ENCODE results near the gene RNF7.
A peak's percentile ranks its signal among the peaks of the same experiment; 100 is the strongest.
"Not testable (repeated sequence)": the region's sequence is repeated elsewhere in the genome, so short reads cannot be mapped to it uniquely, and the experiment has no call there.

The RNF7 gene

DNA sequence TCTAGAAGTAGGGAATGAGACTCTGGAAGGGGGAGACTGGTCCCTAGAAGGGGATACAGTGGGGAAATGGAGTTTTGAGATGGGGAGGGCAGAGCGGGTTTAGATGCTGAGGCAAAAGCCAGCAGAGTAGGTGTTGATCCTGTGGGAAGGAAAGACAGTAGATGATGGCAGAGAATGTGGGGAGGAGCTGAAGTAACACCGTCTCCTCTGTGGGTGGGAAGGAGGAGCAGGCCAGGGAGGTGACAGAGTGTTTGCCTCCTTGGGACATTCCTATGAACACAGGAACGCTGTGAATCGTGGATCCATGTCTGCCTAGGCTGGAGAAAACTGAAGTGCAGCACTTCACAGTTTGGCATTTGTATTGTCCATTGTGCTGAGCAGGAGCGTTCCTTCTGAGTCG lies 45.5 kb downstream of the RNF7 start:
- DNase-seq: no peak

GRCh38 chr3:141784096-141784495 lies 46.0 kb downstream of the RNF7 start:
- no peak for DNase-seq

- no peak for DNase-seq
Observed at GRCh38 chr3:141784531-141784930, 46.4 kb downstream of the RNF7 start.

- DNase-seq: no peak
Observed at GRCh38 chr3:141788149-141788548, 50.1 kb downstream of the RNF7 start.

- DNase-seq: not testable (repeated sequence)
Observed at GRCh38 chr3:141788750-141789149, 50.7 kb downstream of the RNF7 start.

GRCh38 chr3:141789281-141789680 lies 51.2 kb downstream of the RNF7 start:
- no peak for DNase-seq

DNA sequence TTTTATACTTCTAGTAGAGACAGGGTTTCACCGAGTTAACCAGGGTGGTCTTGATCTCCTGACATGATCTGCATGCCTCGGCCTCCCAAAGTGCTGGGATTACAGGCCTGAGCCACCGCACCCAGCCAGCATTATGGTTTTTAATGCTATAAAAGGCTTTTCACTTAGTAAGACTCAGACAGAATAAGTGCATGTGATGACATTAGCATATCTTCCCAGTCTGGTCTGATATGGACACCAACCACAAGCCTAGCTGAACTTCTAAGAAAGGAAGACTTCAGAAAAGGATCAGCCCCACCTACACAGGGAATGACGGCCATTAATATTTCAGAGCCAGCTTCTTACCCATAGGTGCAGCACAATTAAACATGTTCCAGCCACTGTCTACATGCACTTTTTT lies 52.1 kb downstream of the RNF7 start:
- no peak for DNase-seq

DNA sequence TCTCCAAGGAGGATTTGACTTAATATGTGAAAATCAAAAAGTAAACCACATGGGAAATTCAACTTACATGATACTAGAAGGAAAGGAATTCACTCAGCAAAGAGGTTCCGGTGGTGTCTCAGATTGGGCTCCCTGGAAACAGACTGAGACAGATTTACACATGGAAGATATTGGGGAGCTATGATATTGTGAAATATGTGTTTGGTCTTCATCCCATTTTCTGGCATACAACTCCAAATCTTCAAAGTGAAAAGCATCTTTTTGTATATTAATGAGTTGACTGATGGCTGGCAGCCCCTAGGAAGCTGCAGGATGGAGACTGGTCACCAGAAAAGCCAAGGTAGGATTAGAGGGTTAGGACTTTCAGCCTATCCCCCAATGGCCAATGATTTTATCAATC lies 54.4 kb downstream of the RNF7 start:
- DNase-seq: no peak

DNA sequence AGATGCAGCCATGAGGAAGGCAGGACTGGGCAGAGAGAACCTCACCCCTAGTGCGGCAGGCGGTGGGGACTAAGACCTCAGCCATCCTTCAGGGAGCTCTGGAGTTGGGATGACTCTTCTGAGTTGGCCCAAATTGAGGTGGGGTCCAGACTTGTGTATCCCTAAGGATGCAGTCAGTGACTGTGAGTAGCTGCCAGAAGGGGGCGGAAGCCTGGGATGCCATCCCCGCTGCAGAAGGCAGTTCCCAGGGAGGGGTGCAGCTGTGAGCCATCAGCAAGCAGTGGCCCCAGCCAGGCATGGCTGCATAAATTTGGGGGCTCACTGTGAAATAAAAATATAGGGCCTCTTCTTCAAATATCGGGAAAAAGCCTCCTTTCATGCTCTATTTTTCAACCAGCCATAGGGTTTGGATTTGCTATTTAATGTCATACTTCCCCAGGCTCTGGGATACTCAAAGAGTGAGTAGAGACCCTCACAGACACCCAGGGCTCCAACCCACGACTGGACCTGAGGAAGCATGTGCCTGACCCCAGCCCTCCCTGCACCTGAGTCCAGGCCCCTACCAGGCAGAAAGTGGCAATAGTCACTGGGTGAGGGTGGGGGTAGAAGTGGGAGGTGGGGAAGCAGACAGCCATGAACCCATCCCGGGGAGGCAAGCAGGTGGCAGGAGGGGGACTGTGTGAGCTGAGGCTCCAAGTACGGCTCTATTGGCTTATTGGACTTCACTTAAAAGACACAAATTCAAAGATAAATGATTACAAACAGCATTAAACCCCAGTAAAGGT lies 55.6 kb downstream of the RNF7 start:
- DNase-seq: no peak

- no peak for DNase-seq
Observed at GRCh38 chr3:141795276-141795675, 57.2 kb downstream of the RNF7 start.

DNA sequence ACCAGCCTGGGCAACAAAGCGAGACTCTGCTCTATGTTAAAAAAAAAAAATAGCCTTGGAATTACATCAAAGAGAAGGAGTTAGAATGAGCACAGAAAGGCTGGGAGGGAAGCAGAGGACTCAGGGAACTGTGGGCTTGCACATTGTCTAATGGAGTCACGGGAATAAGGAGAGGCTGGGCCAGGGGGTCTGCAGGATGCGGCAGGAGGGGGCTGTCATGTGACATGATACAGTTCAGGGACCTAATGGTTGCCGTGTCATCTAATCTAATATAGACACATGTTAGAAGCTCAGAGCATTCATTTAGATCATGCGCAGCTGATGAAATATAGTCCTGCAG lies 57.6 kb downstream of the RNF7 start:
- DNase-seq: no peak

DNA sequence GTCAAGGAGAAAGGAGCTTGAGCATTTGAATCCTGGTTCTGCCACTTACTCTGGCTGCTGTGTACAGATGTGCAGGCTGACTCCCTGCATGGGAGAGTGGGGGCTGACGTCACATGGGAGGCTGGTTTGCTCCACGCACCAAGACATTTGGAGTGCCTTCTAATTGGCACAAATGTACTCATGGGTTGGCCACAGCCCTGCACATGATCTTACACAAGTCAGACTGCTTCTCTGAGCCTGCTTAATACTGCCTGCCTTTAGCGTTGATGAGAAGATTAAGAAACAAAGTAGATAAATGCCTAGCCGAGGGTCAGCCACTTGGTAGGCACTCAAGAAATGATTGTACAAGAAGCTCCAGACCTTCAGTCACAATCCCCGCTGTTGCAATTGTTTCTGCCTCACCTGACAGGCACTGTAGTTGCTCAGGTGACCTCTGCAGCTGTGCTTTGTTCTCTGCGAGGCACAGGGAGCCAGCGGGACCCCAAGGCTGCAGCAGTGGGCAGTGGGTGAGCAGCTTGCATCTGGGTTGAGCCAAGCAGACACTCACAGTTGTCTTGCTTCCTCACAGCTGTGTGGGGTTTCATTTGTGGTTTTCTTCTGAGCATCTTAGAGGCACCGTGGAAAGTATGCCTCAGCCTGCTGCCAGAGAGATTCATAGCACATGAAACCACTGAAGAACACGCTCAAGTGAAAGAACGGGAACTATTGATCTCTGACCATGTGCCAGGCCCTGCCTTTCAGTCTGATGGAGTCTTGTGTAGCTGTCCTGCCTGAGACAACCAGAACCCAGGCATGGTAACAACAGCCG lies 58.2 kb downstream of the RNF7 start:
- peak; percentile 60 for DNase-seq

Data from central memory CD4-positive, alpha-beta T cell (primary cell).